Tibial nerve (tissue), 4 donors: ENCODE data around the gene TEN1.

Source experiments
- CTCF ChIP-seq, 5 experiments: fragments of 200-600 bp in 3 of 5; fragments of 450-650 bp in 2 of 5; sonication (generic) in 3 of 5; IDR thresholded peaks; one replicate each; pipeline ENCODE4 v1.5.1; 2016 to 2019; ENCODE audit warnings: antibody characterized with exemption in 5 of 5, mild to moderate bottlenecking in 3 of 5, moderate library complexity in 2 of 5
- EP300 ChIP-seq, 2 donors: sonication (generic); formaldehyde crosslinking; IDR thresholded peaks; one replicate each; pipeline ENCODE4 v1.6.1; 2017; ENCODE audit warnings: antibody characterized with exemption in 2 of 2, mild to moderate bottlenecking in 1 of 2
- POLR2A ChIP-seq, 2 donors: fragments of 450-650 bp; IDR thresholded peaks; one replicate each; pipeline ENCODE4 v1.6.1; 2017; ENCODE audit warnings: antibody characterized with exemption in 2 of 2, mild to moderate bottlenecking in 2 of 2, moderate library complexity in 2 of 2

- no peak for TF ChIP-seq POLR2A (IDR thresholded peaks at IDR 0.05)
- TF ChIP-seq CTCF (IDR thresholded peaks at IDR 0.05) = no peak
- TF ChIP-seq EP300 (IDR thresholded peaks at IDR 0.05) = no peak
Measured at GRCh38 chr17:76013377-76013932, 34.4 kb downstream of the TEN1 start.
